Inflammatory macrophage (primary cell): ENCODE results near the gene ATP6V1B1.
"Not testable (repeated sequence)": the region's sequence is repeated elsewhere in the genome, so short reads cannot be mapped to it uniquely, and the experiment has no call there.

Experiments
- DNase-seq, 2 donors: peaks; one replicate each; pipeline ENCODE4 v3.0.0-alpha.2; 2020 to 2022

The ATP6V1B1 gene

DNA sequence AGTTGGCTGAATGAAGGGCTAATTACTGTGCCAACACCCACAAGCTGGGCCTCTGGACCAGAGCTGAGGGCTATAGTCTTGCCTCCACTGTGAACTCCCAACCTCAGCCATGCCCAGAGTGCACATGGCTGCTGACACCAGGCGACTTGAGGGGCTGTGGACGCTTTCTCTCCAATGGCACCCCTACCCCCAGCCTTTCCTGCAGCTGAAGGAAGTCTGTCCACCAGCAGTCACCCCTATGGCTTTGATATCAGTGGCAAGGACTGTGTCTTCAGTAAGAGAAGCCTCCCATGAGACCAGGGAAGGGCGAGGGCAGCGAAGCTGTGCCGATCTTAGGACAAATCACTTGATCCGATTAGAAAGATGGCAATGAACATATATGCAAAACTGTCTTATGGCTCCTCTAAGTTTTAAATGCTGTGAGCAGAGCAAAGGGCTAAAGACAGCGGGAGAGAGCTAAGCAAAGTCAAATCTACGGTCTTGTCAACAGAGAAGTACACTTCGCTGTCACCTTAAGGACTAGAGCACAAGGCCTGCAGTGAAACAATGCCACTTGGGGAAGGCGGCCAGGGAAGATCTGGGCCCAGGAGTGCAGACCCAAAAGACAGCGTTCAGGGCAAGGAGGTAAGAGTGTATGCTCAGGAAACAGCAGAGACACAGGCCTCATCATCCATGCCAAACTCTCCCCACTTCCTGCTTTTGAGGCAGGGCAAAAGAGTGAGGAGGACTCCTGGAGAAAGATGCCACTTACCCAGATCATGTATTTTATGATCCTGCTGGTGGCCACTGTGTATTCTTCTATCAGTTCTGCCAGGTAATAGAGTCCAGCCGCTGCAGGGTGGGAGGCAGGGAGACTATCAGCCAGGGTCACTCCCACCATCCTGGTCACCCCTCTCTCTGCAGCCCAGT, 57.5 kb downstream of the ATP6V1B1 start:
- no peak for DNase-seq

DNA sequence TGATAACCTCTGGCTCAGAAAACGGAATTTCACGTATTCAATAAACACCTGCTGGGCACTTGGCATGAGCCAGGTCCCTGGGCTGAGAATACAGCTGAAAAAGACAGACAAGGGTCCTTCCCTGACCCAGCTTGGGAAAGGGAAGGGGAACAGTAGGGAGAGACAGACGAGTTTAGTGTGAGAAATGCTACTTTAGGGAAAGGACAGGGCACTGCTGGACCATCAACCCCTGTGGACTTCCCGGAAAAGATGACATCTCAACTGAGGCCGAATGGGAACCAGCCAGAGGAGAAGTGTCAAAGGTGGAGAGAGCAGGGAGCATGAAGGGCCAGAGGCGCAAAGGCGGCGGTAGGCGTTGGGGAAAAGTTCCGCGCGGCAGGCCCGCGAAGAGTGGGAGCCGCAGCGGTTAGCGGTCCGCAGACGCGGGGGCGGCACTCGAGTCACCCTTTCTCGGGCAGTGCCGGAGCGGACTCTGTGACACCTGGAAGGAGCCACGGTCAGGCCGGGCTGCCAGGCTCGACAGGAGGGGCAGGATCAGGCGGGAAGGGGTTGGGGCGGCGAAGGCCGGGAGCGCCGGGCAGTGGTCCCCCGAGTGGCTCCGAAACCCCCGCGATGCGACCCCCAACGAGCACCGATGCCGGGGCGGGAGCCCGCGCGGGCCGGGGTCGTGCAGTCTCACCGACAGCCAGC, 58.5 kb downstream of the ATP6V1B1 start:
- DNase-seq: peak; percentile 46 to 73

DNA sequence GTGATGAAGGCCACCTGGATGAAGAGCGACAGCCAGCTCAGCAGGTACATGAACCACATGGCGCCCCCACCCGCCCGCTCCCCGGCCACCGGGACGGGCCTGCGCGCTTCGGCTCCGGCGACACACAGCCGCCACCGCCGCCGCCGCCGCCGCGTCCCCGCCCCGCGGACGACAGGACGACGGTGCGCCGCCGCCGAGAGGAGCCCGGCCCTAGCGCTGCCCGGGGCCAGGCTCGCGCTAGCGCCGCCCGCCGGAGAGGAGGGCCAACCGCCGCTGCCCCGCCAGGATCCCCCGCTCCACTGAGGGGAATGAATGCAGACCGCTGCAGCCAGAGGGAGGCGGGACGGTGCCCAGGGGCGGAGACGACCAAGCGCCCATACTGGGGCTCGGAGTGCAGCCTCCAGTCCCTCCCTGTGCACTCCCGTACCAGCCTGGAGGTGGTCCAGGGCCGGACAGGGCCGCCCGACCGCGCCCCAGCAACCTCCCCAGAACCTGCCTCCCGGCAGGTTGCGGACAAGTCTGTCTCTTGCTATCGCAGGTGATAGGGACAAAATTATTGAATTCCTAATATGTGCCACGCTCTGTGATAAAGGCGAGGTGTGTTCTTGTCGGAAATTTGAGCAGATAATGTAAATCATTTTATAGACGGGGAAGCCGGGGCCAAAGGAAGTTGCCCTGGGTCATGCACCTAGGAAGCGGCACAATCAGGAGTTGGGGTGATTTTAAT, 59.2 kb downstream of the ATP6V1B1 start, which contains the start of gene TEX261:
Gene TEX261, minus strand, starts transcription at position 175 of the 727 bp plus-strand sequence. Its CDS starts 116 bp downstream, at position 59.
- DNase-seq: peak; percentile 92

DNA sequence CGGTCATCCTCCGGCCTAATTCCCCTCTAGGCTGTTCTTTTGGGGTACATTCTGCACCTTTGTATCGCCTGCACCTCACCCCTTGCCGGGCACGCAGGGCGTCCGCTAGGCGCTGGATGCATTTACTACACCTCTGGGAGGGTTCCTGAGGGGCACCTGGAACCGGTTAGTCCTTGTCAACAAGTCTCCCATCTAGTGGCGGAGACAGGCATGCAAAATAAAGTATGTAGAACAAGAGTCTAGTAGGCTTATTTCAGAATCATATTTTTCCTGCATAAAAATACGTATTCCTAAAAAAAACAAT, 59.7 kb downstream of the ATP6V1B1 start:
- DNase-seq: peak; percentile 21 to 22

DNA sequence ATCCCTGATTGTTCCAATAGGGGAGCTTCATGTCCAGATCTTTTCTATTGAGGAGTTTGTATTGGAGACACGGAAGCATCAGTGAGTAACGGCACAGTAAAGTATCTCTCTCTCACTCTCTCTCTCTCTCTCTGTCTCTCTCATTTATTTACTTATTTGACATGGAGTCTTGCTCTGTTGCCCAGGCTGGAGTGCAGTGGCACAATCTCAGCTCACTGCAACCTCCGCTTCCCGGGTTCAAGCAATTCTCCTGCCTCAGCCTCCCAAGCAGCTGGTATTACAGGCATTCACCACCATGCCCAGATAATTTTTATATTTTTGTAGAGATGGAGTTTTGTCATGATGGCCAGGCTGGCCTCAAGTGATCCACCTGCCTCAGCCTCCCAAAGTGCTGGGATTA, 63.2 kb downstream of the ATP6V1B1 start:
- DNase-seq: not testable (repeated sequence)

DNA sequence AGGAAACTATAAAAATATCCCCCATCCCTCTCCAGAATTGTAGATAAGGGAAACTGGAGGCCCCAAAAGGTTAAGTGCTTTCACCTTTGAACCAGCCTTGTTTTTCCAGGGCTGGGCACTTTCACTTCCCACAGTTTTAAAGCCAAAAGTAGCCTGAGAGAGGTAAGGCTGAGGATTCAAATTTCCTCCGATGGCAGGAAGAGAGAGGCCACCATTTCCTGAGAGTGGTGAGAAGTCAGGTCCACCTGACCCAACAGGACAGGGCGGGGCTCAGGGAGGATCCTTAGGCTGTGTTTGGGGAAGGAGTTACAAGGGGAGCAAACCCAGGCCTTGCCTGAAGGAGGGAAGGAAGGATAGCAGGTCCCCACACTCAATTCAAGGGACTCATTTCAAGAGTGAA, 63.7 kb downstream of the ATP6V1B1 start:
- no peak for DNase-seq

DNA sequence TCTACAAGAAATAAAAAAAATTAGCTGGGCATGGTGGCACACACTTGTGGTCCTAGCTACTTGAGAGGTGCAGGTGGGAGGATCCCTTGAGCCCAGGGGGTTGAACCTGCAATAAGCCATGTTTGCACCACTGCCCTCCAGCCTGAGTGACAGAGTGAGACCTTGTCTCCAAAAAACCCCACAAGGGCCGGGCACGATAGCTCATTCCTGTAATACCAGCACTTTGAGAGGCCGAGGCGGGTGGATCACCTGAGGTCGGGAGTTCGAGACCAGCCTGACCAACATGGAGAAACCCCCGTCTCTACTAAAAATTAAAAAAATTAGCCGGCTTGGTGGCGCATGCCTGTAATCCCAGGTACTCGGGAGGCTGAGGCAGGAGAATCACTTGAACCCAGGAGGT, 64.2 kb downstream of the ATP6V1B1 start:
- DNase-seq: not testable (repeated sequence)

DNA sequence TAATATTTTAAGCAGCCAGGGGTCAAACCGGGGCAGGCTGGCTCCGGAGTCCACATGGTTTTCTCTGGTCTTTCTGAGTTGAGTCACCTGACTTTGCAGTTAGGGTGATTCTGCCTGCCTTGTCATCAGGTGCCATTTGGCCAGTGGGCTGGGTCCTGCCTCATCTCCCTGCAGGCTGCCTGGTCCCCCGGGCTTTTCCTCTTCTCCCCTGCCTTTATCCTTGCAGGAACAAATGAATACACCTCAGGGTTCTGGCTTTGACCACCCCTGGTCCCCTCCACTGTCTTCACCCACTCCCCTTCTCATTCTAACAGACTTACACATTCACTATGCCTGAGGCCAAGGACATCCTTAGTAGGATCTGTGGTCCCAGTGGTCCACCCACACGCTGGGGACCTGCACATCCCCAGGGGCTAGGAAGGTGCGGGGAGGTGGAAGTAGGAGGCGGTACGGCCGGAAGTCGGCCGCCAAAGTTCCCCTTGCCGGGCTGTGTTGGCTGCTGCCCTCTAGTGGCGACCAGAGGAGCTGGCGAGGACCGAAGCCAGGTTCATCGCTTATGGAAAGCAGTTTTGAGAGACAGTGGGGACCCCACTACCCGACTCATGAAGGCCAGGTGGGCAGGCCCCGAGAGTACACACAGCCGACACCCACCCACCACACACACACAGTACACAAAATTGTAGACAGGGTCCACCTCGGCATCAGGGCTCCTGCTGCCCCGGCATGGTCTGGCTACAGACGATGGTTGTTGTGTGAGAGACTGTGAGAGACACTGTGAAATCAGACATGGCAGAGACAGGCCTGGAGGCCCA, 65.3 kb downstream of the ATP6V1B1 start:
- peak; percentile 60 to 76 for DNase-seq

DNA sequence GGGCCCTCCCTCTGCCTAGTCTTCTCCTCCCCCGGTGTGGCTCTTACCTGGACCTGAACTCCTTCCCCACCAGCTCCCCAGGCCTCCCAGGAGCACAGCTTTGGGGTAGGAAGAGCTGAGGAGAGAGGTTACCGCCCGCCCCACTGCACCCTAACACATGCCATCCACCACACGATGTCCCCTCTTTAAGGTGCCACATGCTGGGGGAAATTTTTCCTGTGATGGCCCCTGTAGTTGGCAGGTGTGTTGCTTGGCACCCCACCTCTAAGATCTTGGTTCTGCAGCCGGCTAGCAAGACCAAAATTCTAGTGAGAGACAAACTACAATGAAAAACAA, 65.9 kb downstream of the ATP6V1B1 start:
- no peak for DNase-seq

DNA sequence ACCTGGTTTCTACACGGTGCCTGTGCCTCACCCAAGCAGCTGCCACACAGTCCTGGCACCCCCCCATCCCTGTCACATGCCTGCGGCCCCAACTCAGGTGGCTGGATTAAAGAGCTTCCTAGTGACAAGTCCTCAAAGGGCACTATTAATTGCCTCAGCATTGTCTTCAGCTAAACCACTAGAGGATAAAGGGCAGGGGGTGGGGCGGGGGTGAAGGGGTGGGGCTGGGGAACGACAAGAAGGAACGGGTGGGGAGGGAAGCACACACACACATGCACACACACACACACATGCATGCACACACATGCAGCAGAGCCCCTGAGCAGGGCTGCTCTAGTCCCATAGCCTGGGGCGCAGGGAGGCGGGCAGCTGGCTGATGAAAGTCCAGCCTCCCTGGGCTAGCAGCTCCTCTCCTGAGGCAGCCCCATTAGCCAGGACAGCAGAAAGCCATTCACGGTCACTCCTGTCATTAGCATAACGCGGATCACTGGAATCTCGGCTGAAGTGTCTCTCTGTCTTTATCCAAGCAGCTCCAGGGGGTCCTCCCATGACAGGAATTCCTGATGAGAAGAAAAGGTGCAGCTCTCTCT, 66.4 kb downstream of the ATP6V1B1 start:
- DNase-seq: no peak

DNA sequence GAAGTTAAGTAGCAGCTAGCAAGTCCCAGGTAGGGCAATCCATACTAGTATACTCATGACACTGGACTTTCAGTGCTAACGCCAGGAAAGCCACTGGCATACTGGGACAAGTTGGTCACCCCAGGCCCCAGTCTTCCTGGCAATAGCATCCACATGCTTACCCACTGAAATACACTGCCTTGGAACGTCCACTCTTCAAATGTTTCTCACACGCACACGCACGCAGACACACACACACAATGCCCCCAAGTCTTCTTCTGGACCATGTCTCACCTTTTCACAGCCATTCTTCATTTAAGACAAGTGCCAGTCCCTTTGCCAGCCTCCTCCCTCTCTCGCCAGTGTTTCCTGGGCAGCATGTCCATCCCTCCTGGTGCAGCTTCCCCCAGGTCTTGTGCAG, 67.7 kb downstream of the ATP6V1B1 start:
- DNase-seq: no peak

DNA sequence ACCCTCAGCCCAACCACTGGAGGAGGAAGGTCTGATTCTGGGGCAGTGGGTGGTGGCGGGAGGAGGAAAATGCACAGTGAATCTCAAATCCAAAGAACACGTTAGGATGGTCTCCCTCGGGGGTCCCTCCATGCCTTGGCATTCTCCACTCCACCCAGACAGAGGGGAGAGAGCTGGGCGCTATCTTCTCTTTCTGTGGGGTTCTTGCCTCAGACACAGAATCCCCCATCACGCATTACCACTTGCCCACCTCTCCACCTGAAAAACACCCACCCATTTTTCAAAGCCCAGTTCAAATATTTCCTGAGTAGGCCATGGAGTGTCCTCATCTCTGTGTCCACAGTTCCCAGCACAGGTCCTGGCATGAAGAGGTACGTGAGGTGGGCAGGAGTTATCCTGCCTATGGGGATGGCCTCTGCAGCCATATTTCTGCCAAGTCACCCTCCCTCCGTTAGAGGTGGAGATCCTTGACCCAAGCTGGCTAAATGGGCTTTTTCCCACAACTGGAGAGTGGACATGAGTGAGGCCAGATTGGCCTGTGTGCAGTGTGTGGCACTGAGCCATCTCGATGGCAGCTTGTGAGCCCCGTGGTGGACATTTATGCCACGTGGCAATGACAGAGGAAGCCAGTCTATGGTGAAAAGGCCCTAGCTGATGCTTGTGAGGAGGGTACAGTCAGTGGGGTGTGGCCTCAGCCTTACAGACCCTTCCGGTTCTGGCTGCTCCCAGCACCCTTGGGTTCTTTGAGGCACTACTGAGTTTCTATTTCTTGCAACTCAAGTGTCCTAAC, 68.5 kb downstream of the ATP6V1B1 start:
- DNase-seq: no peak

DNA sequence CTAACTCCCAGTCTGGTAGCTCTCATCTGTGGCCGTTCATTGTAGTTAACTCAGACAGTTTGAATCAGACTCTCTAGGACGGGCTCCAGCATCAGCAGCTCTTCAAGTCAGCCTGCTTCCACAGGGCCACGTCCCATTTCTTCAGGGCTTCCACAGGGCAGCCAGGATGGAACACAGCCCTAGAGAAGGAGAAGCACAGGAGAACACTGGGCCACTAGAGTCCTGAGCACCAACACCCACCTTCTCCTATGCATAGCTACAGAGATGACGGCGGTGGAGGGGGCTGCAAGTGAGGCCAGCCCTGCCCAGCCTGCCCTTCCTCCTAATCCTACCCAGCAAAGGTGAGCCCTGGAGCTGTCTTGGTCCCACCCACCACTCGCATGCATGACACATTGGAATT, 69.2 kb downstream of the ATP6V1B1 start:
- no peak for DNase-seq

DNA sequence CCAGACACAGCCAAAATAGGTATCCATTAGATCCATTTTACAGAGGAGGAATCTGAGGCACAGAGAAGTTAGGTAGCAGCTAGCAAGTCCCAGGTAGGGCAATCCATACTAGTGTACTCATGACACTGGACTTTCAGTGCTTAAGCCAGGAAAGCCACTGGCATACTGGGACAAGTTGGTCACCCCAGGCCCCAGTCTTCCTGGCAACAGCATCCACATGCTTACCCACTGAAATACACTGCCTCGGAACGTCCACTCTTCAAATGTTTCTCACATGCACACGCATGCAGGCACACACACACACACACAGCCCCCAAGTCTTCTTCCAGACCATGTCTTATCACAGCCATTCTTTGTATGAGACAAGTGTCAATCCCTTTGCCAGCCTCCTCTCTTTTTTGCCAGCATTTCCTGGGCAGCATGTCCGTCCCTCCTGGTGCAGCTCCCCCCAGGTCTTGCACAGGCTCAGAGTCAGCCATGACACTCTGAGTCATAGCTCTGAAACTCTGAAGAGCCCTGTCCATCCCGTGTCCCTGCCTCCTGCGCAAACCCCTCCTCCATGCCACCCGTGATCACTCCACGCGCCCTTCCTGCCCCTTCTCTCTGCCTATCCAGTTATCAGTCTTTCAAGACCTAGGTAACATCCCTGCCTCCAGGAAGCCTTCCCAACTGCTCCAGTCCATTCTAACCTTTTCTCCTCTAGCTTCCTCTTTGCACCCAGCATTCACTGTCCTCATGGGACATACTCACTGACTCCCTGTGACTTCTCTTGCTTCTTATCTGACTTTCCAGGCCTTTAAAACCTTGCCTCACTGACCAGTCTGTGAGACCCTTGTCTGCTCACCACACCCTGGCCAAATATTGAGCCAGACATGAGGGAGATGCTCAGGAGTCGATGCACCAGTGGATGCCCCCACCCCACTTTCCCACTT, 69.8 kb downstream of the ATP6V1B1 start:
- DNase-seq: no peak

DNA sequence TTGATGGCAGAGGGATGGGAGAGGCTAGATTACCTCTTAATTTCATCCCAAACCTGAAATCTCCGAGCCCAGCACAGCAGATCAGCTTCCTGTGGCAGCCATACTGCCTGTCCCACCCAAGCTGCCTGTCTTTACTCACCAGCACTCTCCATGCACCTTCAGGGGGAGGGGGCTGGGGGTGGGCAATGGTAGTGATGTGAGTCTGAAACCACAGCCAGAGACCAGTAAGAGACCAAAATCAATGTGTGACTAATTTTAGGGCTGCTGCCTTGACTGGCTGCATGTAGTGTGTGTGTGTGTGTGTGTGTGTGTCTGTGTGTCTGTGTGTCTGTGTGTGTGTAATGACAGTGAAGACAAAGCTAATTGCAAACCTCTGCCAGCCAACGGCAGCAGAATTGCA, 70.6 kb downstream of the ATP6V1B1 start:
- DNase-seq: no peak

DNA sequence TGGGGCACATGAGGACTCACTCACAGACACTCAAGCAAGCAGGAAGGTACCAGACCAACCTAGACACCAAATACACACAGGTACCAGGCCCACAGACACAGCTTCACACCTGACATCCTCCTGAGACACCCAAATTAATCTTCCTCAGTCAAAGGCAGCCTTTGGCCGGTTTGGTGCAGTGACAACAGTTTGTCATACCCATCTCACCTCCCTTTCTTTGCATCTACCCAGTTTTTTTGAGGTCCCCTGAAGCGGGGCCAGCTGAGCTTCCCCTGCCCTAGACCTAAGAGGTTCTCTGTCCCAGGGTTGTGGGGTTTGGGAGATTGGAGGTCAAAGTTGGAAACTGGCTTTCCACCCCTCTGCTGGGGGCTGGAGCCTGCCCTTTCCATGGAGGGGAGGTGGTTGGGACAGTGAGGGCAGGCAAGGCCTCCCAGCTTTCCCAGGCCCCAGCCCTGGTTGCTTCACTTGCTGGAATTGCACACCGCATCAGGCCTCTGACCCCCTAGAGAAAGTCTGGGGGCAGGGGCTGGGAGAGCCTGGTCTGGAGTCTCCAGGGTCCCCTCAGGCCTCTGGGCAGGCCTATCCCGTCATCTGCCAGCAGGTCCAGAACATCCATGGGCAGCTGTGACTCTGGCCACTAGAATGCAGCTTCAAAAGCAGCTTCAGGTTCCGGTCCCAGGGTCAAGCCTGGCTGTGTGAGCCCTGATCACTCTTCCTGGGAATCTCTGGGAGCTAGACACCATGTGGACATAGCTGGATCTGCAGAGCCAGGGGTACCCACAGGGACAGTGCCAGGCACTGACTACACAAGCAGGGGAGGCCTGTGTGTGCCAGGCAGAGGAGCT, 71.5 kb downstream of the ATP6V1B1 start:
- DNase-seq: no peak

DNA sequence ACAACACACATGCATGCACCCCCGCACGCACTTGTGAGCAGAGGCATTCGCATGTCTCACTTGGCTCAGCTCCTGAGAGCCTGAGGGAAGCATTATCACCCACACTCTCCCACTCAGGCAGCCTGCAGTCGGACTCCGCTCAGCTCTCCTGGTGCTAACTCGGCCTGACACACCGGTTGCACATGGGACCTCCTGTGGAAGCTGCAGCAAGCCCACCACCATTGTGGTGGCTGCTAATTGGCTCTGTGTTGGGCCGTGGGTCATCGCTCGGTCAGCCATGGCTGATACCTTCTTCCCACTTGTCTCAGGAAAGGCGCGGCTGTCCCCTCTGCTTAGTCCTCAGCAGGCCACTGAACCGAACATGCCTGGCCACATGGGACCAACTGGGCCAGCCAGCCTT, 72.6 kb downstream of the ATP6V1B1 start:
- DNase-seq: no peak

DNA sequence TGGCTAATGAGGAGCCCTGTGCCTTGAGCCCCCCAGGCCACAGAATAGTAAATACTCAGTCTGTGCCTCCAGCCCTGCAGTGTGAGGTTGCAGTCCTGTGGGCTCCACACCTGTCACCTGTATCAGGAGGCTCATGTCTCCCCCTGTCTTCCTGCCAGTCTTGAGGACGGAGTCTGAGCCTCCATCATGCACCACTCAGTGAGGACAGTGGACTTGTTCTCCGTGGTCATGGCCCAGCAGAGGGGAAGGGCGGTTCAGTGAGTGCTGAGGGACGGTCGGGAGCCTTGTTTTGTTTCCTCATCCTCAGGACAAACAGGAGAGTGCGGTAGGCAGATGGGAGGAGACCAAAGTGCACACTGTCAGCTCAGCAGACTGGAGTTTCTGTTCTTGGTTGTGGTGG, 76.1 kb downstream of the ATP6V1B1 start:
- DNase-seq: not testable (repeated sequence)
